IPS DF 4.7 (cell line): ENCODE results near the gene CYSTM1.
"Not testable (repeated sequence)": the region's sequence is repeated elsewhere in the genome, so short reads cannot be mapped to it uniquely, and the experiment has no call there.

ENCODE experiments used
- DNase-seq: peaks from one replicate; pipeline ENCODE4 v3.0.0-alpha.2; 2013; ENCODE audit warnings: low spot score; ENCODE audit errors: extremely low read depth

CYSTM1 gene

GRCh38 chr5:140148508-140148907 lies 26.5 kb upstream of the CYSTM1 start:
- no peak for DNase-seq

DNA sequence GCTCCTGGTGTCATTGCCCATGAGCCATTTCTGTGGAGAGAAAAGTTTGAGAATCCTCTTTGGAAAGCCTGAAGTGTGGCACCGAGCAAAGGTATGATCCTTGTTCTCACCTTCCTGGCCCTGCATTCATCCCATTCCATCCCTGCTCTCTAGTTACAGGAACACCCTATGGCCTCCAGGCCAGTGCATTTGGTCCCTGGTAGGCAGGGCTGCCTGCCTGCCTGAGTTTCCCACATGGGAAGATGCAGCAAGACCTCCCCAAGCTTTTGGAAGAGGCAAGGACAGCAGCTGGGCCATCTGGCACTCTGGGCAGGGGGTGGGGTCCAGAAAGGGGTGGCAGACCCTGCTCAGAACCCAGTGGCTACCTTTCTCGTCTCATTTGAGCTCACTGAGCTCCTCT lies 24.8 kb upstream of the CYSTM1 start:
- DNase-seq: no peak

DNA sequence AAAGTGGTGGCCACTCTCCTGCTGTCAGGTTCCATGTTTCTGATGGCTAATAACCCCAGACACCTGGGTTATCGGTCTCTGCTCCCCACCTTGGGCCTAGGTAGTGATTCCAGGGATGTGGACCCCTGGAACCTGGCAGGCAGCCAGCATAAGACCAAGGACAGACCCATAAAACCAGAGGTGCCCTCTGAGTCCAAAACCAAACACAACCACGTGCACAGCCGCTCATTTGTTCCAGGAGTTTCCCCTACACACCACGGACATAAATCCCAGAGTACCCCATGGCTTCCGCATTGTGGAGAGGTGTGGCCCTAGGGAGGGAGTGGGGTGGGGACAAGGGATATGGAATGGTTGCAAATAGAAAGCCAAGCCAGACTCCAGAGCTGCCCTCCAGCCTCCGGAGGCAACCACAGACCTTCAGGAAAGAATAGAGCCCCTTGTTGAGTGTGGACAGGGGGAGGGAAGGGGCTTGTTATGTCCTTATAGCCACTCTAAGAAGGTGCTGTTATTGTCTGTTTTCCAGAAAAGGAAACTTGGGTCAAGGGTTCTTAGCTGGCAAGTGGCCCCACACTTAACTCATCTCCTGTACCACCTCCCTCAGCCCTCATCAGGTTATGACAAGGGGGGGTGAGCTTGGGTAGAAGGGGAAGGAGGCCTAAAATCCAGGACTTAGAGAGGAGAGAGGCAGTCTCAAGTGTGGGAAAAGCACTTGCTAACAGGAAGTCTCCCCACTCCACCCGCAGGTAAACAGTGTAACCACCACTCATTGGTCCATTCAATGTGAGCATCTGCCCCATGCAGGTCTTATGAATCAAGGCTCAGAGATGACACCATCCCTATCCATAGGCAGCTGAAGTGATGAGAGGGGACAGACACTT lies 23.6 kb upstream of the CYSTM1 start:
- no peak for DNase-seq

DNA sequence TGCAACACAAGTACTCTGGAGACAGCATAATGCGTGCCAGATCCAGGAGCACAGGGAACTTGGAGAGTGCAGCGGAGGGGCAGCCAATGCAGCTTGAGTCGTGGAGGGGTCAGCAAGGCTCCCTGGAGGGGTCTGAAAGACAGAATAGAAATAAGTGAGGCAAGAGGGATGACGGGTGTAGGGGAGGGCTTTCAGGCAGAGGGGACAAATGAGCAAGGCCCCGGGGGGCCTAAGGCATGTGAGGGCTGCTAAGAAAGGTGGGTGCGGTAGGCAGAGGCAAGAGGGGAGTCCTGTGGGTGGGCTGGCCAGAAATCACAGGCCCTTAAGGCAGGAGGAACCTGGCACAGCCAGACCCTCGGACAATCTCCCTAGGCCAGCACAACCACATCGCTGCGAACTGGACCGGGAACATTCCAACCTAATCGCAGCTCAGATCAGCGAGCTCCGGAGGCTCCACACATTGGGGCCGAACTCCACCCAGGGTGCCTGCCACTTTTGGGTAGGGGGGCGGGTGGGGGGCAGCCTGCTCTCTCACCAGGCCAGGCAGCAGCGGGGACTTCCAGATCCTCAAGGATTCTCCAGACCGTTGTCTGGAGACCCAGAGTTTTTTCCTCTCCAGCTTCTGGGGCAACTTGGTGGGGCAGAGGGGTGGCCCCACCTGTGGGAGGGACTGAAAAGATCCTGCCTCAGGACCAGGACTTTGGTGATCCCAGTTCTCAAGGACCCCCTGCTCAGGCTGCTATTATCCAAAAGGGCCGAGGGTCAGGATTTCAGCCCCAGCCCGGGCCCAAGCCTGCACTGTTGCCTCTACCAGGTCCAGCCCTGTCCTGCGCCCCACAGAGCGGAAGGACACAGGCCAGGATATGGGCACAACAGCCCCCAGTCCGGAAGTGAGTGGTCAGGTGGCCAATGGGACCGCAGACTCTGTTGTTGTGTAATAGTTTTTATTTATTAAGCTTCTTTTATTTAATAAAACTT lies 22.7 kb upstream of the CYSTM1 start:
- DNase-seq: no peak

- DNase-seq: no peak
Observed at GRCh38 chr5:140153255-140153654, 21.7 kb upstream of the CYSTM1 start.

DNA sequence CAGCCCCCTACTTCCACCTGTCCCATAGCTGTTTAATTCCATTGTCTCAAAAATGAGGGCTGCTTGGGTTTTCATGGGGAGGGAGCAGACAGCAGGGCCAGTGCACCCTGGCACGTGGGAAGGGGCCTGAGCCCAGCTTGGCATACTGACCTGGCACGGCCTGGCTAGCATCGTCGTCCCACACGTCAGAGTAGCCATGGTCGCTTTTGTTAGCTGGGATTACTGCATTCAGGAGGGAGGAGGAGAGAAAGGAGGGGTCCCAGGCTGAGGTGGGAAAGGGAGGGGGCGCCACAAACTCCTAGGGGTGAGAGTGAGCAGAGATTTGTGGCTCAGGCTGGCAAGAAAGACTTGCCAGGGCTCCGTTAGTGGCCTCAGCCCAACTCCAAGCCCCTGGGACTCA lies 21.1 kb upstream of the CYSTM1 start:
- DNase-seq: no peak

GRCh38 chr5:140154710-140155381 lies 20.1 kb upstream of the CYSTM1 start:
- not testable (repeated sequence) for DNase-seq

GRCh38 chr5:140157032-140157781 lies 17.8 kb upstream of the CYSTM1 start:
- DNase-seq: no peak

DNA sequence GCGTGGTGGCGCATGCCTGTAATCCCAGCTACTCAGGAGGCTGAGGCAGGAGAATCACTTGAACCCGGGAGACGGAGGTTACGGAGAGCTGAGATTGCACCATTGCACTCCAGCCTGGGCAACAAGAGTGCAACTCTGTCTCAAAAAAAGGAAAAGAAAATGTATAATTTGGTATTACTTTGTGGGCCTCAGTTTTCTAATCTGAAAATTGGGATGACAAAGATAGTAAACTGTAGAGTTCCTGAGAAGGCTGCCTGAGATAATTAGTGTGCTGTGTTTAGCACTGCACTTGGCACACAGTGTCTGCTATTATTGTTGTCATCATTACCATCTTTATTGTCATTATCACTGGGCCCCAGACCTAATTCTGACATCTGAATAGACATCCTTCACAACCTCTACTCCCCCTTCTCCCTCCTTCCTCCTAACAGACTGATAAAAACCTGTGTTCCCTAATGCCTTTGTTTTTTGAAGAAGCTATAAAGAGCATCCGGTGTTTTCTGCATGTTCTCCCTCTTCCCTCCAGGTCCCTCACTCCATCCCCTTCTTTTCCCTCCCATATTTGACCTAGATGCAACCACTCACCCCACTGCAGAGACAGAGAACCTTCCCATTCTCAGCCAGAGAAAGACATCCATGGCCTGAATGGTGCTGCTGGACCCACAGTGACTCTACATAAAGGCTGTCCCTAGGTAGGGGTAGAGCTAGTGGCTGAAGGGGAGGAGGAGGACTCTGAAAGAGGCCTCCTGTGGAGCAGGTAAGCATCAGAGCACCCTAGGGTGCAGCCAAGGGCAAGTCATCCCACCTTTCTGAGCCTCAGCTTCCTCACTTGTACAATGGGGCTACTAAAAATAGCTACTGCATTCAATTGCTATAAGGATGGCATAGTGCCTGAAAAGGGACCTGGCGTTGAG lies 15.7 kb upstream of the CYSTM1 start:
- no peak for DNase-seq

- DNase-seq: no peak
Observed at GRCh38 chr5:140162275-140162674, 12.7 kb upstream of the CYSTM1 start.

DNA sequence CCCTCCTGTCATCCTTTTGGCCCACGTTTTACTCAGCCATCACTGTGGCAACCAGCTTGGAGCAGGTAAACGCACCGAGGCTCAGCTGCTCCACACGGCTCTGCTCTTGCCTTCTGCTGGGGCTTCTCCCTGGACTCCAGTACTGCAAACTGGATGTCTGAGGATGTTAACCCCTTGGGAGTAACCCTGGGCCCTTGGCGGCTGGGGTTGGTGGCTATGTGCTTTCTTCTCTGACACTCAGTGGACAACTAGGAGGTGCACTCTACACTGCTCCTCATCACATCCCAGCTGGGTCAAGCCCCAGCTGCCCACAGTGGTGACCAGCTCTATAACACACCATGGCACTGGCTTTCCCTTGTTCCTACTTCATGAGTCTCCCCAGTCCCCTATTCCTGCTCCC lies 12.2 kb upstream of the CYSTM1 start:
- no peak for DNase-seq

GRCh38 chr5:140165101-140165922 lies 9.7 kb upstream of the CYSTM1 start:
- no peak for DNase-seq

- DNase-seq: no peak
Observed at GRCh38 chr5:140165923-140166270, 9.1 kb upstream of the CYSTM1 start.

DNA sequence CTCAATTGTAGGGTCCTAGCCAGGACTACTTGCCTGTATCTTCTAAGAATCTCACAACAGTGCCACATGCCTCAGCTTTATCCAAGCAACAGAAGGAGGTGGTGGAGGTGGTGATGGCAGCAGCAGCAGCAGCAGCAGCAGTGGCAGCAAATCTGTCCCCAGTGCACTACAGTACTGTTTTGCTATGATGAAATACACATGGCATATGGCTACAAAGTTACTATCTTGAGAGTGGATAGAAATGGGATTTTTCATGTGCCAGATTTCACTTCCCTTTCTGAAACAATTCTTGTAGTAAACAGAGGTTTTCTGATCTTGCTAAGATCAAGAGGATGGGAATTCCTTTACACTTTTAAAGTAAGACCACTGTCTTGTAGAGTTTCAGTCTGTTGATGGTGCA lies 8.1 kb upstream of the CYSTM1 start:
- DNase-seq: no peak

GRCh38 chr5:140168371-140168770 lies 6.6 kb upstream of the CYSTM1 start:
- no peak for DNase-seq

GRCh38 chr5:140169410-140169809 lies 5.6 kb upstream of the CYSTM1 start:
- no peak for DNase-seq

DNA sequence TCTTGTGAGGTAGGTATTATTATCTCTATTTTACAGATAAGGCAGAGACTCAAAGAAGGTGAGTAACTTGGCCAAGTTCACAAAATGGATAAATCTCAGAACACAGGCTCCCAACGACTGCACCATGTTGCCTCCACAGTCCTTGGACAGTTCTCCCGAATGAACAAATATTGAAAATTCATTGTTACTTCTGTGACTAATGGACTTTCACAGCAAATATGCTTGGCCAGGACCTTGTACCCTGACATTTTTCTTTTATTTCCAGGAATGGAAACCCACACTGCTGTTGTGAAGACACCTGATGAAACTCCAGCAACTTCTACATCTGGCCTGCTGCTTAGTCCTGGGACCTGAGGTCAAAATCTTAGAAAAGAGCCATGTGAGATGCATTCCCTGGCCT lies 2.5 kb upstream of the CYSTM1 start:
- DNase-seq: no peak

GRCh38 chr5:140174014-140174413 lies 974 bp upstream of the CYSTM1 start:
- DNase-seq: no peak

GRCh38 chr5:140175367-140176030 lies 511 bp downstream of the CYSTM1 start:
- no peak for DNase-seq
